Central memory CD8-positive, alpha-beta T cell (primary cell): ENCODE data around the gene SLC49A3.
"Not testable (repeated sequence)": the region's sequence is repeated elsewhere in the genome, so short reads cannot be mapped to it uniquely, and the experiment has no call there.

Experiments used
- ATAC-seq: fragments of 150-1000 bp; cut with Tn5 transposase; replicated peaks from 2 replicates; pipeline ENCODE4 v1.10.0; 2022; ENCODE audit warnings: mild to moderate bottlenecking, moderate FRiP score, moderate number of reproducible peaks; ENCODE audit not compliant: poor library complexity, severe bottlenecking; ENCODE audit errors: extremely low read depth
- DNase-seq, 2 donors: peaks; one replicate each; pipeline ENCODE4 v3.0.0; 2021; ENCODE audit warnings: low spot score in 2 of 2
- H3K27ac Mint-ChIP-seq: one replicate; pipeline ENCODE4 v1.8.0; 2022; ENCODE audit warnings: low read depth, mild to moderate bottlenecking, moderate library complexity, mixed read lengths
- H3K27me3 Mint-ChIP-seq: one replicate; pipeline ENCODE4 v1.8.0; 2022; ENCODE audit warnings: mixed read lengths
- H3K36me3 Mint-ChIP-seq: one replicate; pipeline ENCODE4 v1.8.0; 2022; ENCODE audit warnings: mild to moderate bottlenecking, moderate library complexity, mixed read lengths; ENCODE audit not compliant: insufficient read depth
- H3K4me1 Mint-ChIP-seq: one replicate; pipeline ENCODE4 v1.8.0; 2022; ENCODE audit warnings: mixed read lengths
- H3K4me3 Mint-ChIP-seq: one replicate; pipeline ENCODE4 v1.8.0; 2022; ENCODE audit warnings: mild to moderate bottlenecking, moderate library complexity, mixed read lengths
- H3K9me3 Mint-ChIP-seq: one replicate; pipeline ENCODE4 v1.8.0; 2022; ENCODE audit warnings: mixed read lengths

The SLC49A3 gene

GRCh38 chr4:688854-689681 is at the start of gene SLC49A3:
Gene SLC49A3, minus strand, starts transcription at chr4:689151. Its CDS starts 24 bp downstream, at chr4:689127.
- Mint-ChIP-seq H3K4me3 (no peak within 1 kb of the TSS), H3K4me1 (no peaks in the 10 kb centered on the region), H3K27ac (no peak within 1 kb of the TSS), H3K27me3 (peaks cover 13% of the 10 kb centered on the region), H3K36me3 (peaks cover 3% of the 10 kb centered on the region), H3K9me3 (no peaks in the 10 kb centered on the region)
- DNase-seq (no peak), ATAC-seq (no peak)

- not testable (repeated sequence) for H3K4me3 Mint-ChIP-seq, ATAC-seq, DNase-seq, H3K4me1 Mint-ChIP-seq, H3K9me3 Mint-ChIP-seq, H3K27me3 Mint-ChIP-seq, H3K27ac Mint-ChIP-seq, H3K36me3 Mint-ChIP-seq
Measured at GRCh38 chr4:736561-736960, 47.6 kb upstream of the SLC49A3 start.

GRCh38 chr4:735583-735982 is 46.6 kb upstream of the SLC49A3 start:
- Mint-ChIP-seq H3K9me3 (no peaks in the 10 kb centered on the region), H3K27ac (no peak overlapping the region), H3K4me3 (no peak overlapping the region), H3K27me3 (no peaks in the 10 kb centered on the region), H3K4me1 (no peaks in the 10 kb centered on the region), H3K36me3 (peaks cover 13% of the 10 kb centered on the region)
- ATAC-seq (no peak), DNase-seq (no peak)

GRCh38 chr4:734951-735350 is 46.0 kb upstream of the SLC49A3 start:
- no peaks in the 10 kb centered on the region for H3K27me3 Mint-ChIP-seq
- H3K9me3 Mint-ChIP-seq: no peaks in the 10 kb centered on the region
- no peak for ATAC-seq
- no peak overlapping the region for H3K27ac Mint-ChIP-seq
- H3K36me3 Mint-ChIP-seq: peaks cover 14% of the 10 kb centered on the region
- H3K4me1 Mint-ChIP-seq: no peaks in the 10 kb centered on the region
- no peak overlapping the region for H3K4me3 Mint-ChIP-seq
- no peak for DNase-seq

GRCh38 chr4:734075-734474 is 45.1 kb upstream of the SLC49A3 start:
- Mint-ChIP-seq H3K4me3 (no peak overlapping the region), H3K4me1 (peaks cover 5% of the 10 kb centered on the region), H3K27me3 (no peaks in the 10 kb centered on the region), H3K36me3 (peaks cover 14% of the 10 kb centered on the region), H3K27ac (no peak overlapping the region), H3K9me3 (no peaks in the 10 kb centered on the region)
- DNase-seq (no peak), ATAC-seq (no peak)

GRCh38 chr4:733631-733980 is 44.7 kb upstream of the SLC49A3 start:
- no peak for ATAC-seq
- H3K4me3 Mint-ChIP-seq: no peak overlapping the region
- H3K9me3 Mint-ChIP-seq: no peaks in the 10 kb centered on the region

GRCh38 chr4:732911-733630 is 44.1 kb upstream of the SLC49A3 start:
- ATAC-seq: no peak
- Mint-ChIP-seq H3K4me1 (peaks cover 6% of the 10 kb centered on the region), H3K9me3 (no peaks in the 10 kb centered on the region)

More at GRCh38 chr4:733631-733980, 44.7 kb upstream of the SLC49A3 start:
- Mint-ChIP-seq H3K27me3 (no peaks in the 10 kb centered on the region), H3K27ac (no peak overlapping the region), H3K4me1 (peaks cover 5% of the 10 kb centered on the region), H3K36me3 (peaks cover 15% of the 10 kb centered on the region)
- DNase-seq: no peak

GRCh38 chr4:732486-732885 is 43.5 kb upstream of the SLC49A3 start:
- no peak for DNase-seq
- Mint-ChIP-seq H3K9me3 (no peaks in the 10 kb centered on the region), H3K27ac (no peak overlapping the region), H3K27me3 (no peaks in the 10 kb centered on the region), H3K4me3 (no peak overlapping the region), H3K36me3 (peaks cover 15% of the 10 kb centered on the region), H3K4me1 (peaks cover 12% of the 10 kb centered on the region)
- no peak for ATAC-seq

More at GRCh38 chr4:732911-733630, 44.1 kb upstream of the SLC49A3 start:
- no peak for DNase-seq
- H3K27ac Mint-ChIP-seq: no peak overlapping the region
- H3K27me3 Mint-ChIP-seq: no peaks in the 10 kb centered on the region
- peaks cover 15% of the 10 kb centered on the region for H3K36me3 Mint-ChIP-seq
- no peak overlapping the region for H3K4me3 Mint-ChIP-seq

GRCh38 chr4:731954-732353 is 43.0 kb upstream of the SLC49A3 start:
- Mint-ChIP-seq H3K36me3 (peaks cover 15% of the 10 kb centered on the region), H3K4me1 (peaks cover 13% of the 10 kb centered on the region)
- H3K4me3 Mint-ChIP-seq, H3K9me3 Mint-ChIP-seq, DNase-seq, H3K27ac Mint-ChIP-seq, H3K27me3 Mint-ChIP-seq, ATAC-seq: not testable (repeated sequence)

GRCh38 chr4:730946-731904 is 42.3 kb upstream of the SLC49A3 start:
- H3K36me3 Mint-ChIP-seq: peaks cover 16% of the 10 kb centered on the region
- not testable (repeated sequence) for H3K27ac Mint-ChIP-seq, DNase-seq, H3K27me3 Mint-ChIP-seq, ATAC-seq, H3K4me3 Mint-ChIP-seq, H3K9me3 Mint-ChIP-seq
- peaks cover 13% of the 10 kb centered on the region for H3K4me1 Mint-ChIP-seq

- H3K4me3 Mint-ChIP-seq: no peak overlapping the region
- H3K27me3 Mint-ChIP-seq: no peaks in the 10 kb centered on the region
Measured at GRCh38 chr4:730511-730910, 41.6 kb upstream of the SLC49A3 start.

More at GRCh38 chr4:730511-730910, 41.6 kb upstream of the SLC49A3 start:
- H3K4me1 Mint-ChIP-seq: peaks cover 13% of the 10 kb centered on the region
- no peak for DNase-seq
- H3K36me3 Mint-ChIP-seq: peaks cover 14% of the 10 kb centered on the region
- no peak for ATAC-seq
- no peak overlapping the region for H3K27ac Mint-ChIP-seq
- H3K9me3 Mint-ChIP-seq: no peaks in the 10 kb centered on the region
